Motor neuron (in vitro differentiated cells): Measurements from ENCODE around the gene CDK5RAP2. TPM values are rescaled to one million over a fixed set of nuclear protein-coding genes. Genes with fewer than 3 reads are reported as not detected.

Source experiments
- ATAC-seq, 8 experiments: fragments of 200-7000 bp; cut with Tn5 transposase; replicated peaks in 6 of 8; 2 replicates each; pipeline ENCODE4 v1.8.0; 2021; ENCODE audit warnings: mild to moderate bottlenecking in 8 of 8, moderate library complexity in 8 of 8
- H3K27ac ChIP-seq, 2 donors: fragments of 250-450 bp; sonication (Bioruptor Pico); 2 replicates each; pipeline ENCODE4 v1.9.0; 2021; ENCODE audit warnings: antibody characterized with exemption in 2 of 2, mild to moderate bottlenecking in 2 of 2, moderate library complexity in 1 of 2
- H3K4me1 ChIP-seq, 2 donors: fragments of 250-450 bp; sonication (Bioruptor Pico); replicated peaks in 1 of 2; 2 replicates each; pipeline ENCODE4 v1.6.1; 2021; ENCODE audit warnings: antibody characterized with exemption in 2 of 2, mild to moderate bottlenecking in 2 of 2, moderate library complexity in 1 of 2
- H3K4me3 ChIP-seq, 5 donors: fragments of 250-450 bp; sonication (Bioruptor Pico); 2 replicates each; pipeline ENCODE4 v1.9.0; 2021; ENCODE audit warnings: antibody characterized with exemption in 5 of 5, mild to moderate bottlenecking in 5 of 5, moderate library complexity in 4 of 5
- WGBS, 10 experiments: fragments of 450-650 bp; shearing (Covaris generic); methylation state at CpG; one replicate each; pipeline ENCODE4 v1.0.0; 2022; 5-methylcytosine and 5-hydroxymethylcytosine counted together
- in situ Hi-C, 9 experiments: fragments of 400-800 bp; cut with MboI; loops; one replicate each; pipeline ENCODE4 v1.15.0; 2021; ENCODE audit warnings: low sequenced_read_pairs in 9 of 9, low pct_unique_long_range_greater_than_20kb in 2 of 9; ENCODE audit not compliant: unreplicated experiment in 9 of 9
- total RNA-seq, 8 experiments: library from RNA; unstranded; fragments of 300-600 nt; gene quantifications; 2 replicates each; pipeline versions ENCODE4 v1.2.3 to v1.2.4, GENCODE V29; 2022

Gene CDK5RAP2
- total RNA-seq, 8 experiments from 2014 or later, result 14.1 to 60.0 (median 34.4) TPM

DNA sequence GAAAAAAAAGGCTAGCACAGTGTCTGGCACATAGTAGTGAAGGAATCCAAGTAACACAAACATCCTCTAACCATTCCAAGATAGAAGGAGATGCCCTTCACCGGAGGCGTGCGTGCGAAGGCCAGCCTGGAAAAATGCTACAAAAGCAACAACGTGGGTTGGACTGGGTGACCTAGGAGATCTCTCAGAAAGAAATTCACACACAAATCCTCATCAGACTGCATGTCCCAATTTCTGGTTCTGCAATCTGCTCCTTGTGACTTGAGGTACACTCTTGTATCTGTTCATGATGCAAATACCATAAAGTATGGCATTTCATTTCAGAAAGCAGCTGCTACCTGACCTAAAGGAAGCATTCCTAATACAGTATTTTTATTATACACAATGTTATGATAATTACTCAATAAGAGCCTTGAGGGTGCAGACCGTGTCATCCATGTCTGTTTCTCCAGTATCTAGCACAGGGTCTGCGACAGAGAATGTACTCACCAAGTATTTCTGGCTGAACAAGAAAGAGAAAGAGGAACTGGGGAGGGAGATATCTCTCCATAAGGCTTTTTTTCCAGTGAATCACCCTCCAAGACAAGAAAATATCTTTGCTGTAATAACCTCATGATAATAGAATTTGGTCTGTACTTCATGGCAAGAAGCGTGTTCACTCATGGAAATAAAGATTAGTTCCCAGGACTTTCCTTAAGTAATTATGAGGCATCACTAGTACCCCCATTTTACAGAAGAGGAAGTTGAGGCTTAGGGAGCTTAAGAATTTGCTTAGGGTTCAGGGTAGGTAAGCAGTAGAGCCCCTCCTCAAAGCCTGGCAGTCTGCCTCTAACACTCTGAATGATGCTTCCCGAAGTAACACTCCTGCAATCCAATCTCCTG lies 138.3 kb downstream of the CDK5RAP2 start:
- H3K4me3 ChIP-seq, result no peak overlapping the region
- H3K4me1 ChIP-seq, result peaks cover 0 to 5% of the 10 kb centered on the region in 2 donors
- WGBS, 10 experiments, result 67 to 100% (median 93%) methylated on average over 3 to 9 of the region's 9 CpGs; no CpG with 5 or more reads in 1 of the 10 experiments
- in situ Hi-C loops, result no loop called here
- no peak overlapping the region for H3K27ac ChIP-seq
- no peak for ATAC-seq

- 71 to 100% (median 86%) methylated on average over 1 of the region's 1 CpG; no CpG with 5 or more reads in 5 of the 10 experiments for WGBS, 10 experiments
- Histone ChIP-seq H3K4me1 (no peaks in the 10 kb centered on the region), H3K27ac (no peak overlapping the region), H3K4me3 (no peak overlapping the region)
- in situ Hi-C loops, result no loop called here
- no peak for ATAC-seq
Measured at GRCh38 chr9:120440791-120441190, 139.2 kb downstream of the CDK5RAP2 start.

GRCh38 chr9:120439926-120440325 lies 140.0 kb downstream of the CDK5RAP2 start:
- H3K27ac ChIP-seq, result no peak overlapping the region
- no peak overlapping the region for H3K4me3 ChIP-seq
- ATAC-seq, result no peak
- H3K4me1 ChIP-seq, result no peaks in the 10 kb centered on the region
- in situ Hi-C loops, result no loop called here
- WGBS, 10 experiments, result 80 to 100% (median 100%) methylated on average over 1 of the region's 1 CpG; no CpG with 5 or more reads in 6 of the 10 experiments

GRCh38 chr9:120438836-120439546 lies 141.0 kb downstream of the CDK5RAP2 start:
- Histone ChIP-seq H3K4me1 (no peaks in the 10 kb centered on the region), H3K4me3 (no peak overlapping the region), H3K27ac (no peak overlapping the region)
- peak in 2 of 8 experiments; percentile 33 to 51 for ATAC-seq
- 66 to 100% (median 89%) methylated on average over 1 to 8 of the region's 9 CpGs; no CpG with 5 or more reads in 2 of the 10 experiments for WGBS, 10 experiments
- in situ Hi-C loops, result no loop called here

DNA sequence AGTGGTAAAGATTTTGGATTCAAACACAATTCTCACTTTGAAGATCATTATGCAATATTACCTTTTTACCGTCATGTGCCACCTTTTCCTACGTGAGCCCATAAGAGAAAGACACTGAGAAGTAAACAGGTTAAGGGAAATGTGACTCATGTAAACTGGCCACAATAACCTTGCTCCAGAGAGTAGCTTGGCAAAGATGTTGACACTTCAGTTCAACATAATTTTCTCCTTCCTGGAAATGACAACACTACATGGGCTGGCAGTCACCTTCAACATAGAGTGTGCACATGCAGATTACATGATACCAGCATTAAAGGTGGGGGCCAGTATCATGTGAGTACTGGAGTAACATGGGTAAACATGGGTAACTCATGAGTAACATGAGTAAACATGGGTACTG lies 141.9 kb downstream of the CDK5RAP2 start:
- 80 to 100% (median 100%) methylated on average over 1 to 2 of the region's 2 CpGs; no CpG with 5 or more reads in 2 of the 10 experiments for WGBS, 10 experiments
- in situ Hi-C loops, result no loop called here
- H3K27ac ChIP-seq, result no peak overlapping the region
- H3K4me3 ChIP-seq, result no peak overlapping the region
- H3K4me1 ChIP-seq, result no peaks in the 10 kb centered on the region
- ATAC-seq, result no peak

DNA sequence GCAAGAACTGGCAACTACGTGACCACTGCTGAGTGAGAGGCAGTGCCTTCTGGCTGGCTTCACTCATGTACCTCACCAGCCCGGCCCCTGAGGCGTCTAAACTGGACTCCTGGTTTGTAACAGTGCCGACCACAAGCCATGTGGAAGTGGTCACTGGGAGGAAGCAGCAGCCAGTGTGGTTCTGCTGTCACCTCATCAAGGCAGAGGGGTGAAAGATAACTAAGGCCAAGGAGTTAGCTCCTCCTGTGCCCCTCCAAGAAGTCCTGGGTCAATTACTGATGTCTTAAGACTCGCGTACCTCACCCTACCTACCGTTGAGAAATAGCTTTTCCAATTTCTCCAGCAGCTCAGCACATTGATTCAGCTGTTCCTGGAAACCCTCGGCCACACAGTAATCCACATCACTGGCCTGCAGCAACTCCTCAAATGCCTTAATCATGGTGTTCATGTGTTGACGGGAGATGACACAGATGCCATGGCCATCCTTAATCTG lies 142.9 kb downstream of the CDK5RAP2 start:
- H3K27ac ChIP-seq, result no peak overlapping the region
- no peak overlapping the region for H3K4me3 ChIP-seq
- H3K4me1 ChIP-seq, result no peaks in the 10 kb centered on the region
- ATAC-seq, result no peak
- WGBS, 10 experiments, result 68 to 100% (median 96%) methylated on average over 1 to 9 of the region's 9 CpGs; no CpG with 5 or more reads in 1 of the 10 experiments
- in situ Hi-C loops, result no loop called here

- Histone ChIP-seq H3K4me3 (no peak overlapping the region), H3K4me1 (no peaks in the 10 kb centered on the region), H3K27ac (no peak overlapping the region)
- 73 to 100% (median 96%) methylated on average over 1 to 3 of the region's 3 CpGs; no CpG with 5 or more reads in 1 of the 10 experiments for WGBS, 10 experiments
- ATAC-seq, result no peak
- in situ Hi-C loops, result no loop called here
Measured at GRCh38 chr9:120436446-120436845, 143.5 kb downstream of the CDK5RAP2 start.

DNA sequence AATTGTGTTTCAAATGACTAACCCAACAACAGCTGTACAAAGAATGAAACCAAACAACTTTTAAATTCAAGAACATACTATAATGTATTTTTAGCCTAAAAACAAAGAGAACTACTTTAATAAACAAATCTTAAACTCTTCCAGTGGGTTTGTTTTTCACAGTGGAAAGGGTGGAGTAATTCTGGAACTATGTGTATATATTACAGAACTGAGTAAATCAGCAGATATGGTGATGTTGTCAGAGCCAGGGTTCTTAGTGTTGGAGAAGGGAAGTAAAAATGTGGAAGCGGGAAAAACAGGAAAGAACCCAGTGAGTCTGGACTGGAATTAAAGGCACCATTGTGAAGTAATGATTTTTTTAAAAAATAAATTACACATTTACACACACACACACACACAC lies 144.9 kb downstream of the CDK5RAP2 start:
- Histone ChIP-seq H3K4me3 (no peak overlapping the region), H3K4me1 (no peaks in the 10 kb centered on the region), H3K27ac (no peak overlapping the region)
- in situ Hi-C loops, result no loop called here
- 80 to 100% (median 96%) methylated on average over 1 of the region's 1 CpG; no CpG with 5 or more reads in 2 of the 10 experiments for WGBS, 10 experiments
- ATAC-seq, result peak in 3 of 8 experiments; percentile 31 to 71 (median 58)

DNA sequence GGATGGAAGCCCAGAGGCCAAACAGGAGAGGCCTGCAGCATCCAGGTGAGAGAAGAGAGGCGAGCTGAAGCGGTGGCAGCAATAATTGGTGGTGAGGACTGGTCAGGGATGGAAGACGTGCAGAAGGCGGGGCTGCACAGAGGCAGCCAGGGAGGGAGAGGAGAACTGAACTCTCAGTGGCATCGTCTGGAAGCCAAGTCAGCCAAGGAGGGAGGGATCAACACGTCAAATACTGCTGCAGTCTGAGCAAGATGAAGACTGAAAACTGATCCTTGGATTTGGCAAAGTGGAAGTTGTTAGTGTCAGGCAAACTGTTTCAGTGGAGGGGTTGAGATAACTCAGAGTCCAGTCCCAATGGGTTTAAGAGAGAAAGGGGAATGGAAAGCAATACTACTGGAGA lies 145.4 kb downstream of the CDK5RAP2 start:
- in situ Hi-C loops, result no loop called here
- WGBS, 10 experiments, result 40 to 100% (median 80%) methylated on average over 1 to 4 of the region's 6 CpGs; no CpG with 5 or more reads in 3 of the 10 experiments
- no peak overlapping the region for H3K4me3 ChIP-seq
- ATAC-seq, result peak in 3 of 8 experiments; percentile 20 to 92 (median 91)
- no peaks in the 10 kb centered on the region for H3K4me1 ChIP-seq
- no peak overlapping the region for H3K27ac ChIP-seq

DNA sequence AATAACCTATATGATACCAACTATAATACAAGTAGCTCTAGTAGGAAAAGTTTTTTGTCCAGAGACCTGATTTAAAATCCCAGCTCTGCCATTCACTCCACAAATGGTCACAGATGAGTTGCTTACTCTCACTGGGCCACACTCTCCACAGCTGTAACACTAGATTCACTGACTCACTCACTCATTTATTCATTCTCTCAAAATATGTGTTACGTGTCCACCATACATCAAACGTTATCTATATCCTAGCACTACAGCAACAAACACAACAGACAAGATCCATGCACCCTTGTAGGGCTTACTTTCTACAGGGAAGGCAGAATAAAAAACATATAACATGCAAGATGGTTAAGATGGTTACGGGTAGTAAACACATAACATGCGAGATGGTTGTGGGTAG lies 146.3 kb downstream of the CDK5RAP2 start:
- Histone ChIP-seq H3K4me1 (no peaks in the 10 kb centered on the region), H3K27ac (no peak overlapping the region)
- in situ Hi-C loops, result no loop called here

DNA sequence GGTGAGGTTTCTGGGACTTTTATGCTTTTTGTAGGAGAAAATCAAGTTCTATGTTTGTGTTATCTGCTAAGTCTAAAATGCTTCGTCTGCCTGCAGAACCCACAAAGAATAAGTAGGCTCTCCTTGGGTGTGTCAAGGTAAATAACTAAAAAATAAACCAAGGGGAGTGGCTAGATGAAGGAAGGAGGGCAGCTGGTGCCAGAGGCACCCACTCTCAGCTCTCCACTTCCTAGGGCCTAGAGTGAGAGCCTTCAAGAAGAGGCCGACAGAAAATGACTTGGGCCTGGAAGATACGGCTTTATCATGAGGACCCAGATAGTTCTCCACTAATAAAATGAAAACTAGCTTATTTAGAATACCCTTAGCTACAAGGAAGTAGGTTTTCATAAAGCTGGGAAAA lies 147.4 kb downstream of the CDK5RAP2 start:
- Histone ChIP-seq H3K27ac (no peak overlapping the region), H3K4me3 (no peak overlapping the region), H3K4me1 (no peaks in the 10 kb centered on the region)
- in situ Hi-C loops, result no loop called here
- ATAC-seq, result no peak
- 88 to 100% (median 93%) methylated on average over 1 to 3 of the region's 3 CpGs; no CpG with 5 or more reads in 2 of the 10 experiments for WGBS, 10 experiments

More for the DNA sequence above, 146.3 kb downstream of the CDK5RAP2 start:
- no peak overlapping the region for H3K4me3 ChIP-seq
- no peak for ATAC-seq
- WGBS, 10 experiments, result 54 to 100% (median 92%) methylated on average over 1 to 4 of the region's 4 CpGs

- in situ Hi-C loops, result no loop called here
- 83 to 100% (median 100%) methylated on average over 1 to 2 of the region's 2 CpGs; no CpG with 5 or more reads in 5 of the 10 experiments for WGBS, 10 experiments
- Histone ChIP-seq H3K4me1 (no peaks in the 10 kb centered on the region), H3K4me3 (no peak overlapping the region), H3K27ac (no peak overlapping the region)
- no peak for ATAC-seq
Measured at GRCh38 chr9:120431268-120431667, 148.7 kb downstream of the CDK5RAP2 start.

- ATAC-seq, result no peak
- in situ Hi-C loops, result no loop called here
Measured at GRCh38 chr9:120424248-120424647, 155.7 kb downstream of the CDK5RAP2 start.

More at GRCh38 chr9:120424248-120424647, 155.7 kb downstream of the CDK5RAP2 start:
- no peak overlapping the region for H3K27ac ChIP-seq
- peaks cover 7 to 9% of the 10 kb centered on the region in 2 donors for H3K4me1 ChIP-seq
- H3K4me3 ChIP-seq, result no peak overlapping the region
